ENCODE results near the gene GPX7.

DNA sequence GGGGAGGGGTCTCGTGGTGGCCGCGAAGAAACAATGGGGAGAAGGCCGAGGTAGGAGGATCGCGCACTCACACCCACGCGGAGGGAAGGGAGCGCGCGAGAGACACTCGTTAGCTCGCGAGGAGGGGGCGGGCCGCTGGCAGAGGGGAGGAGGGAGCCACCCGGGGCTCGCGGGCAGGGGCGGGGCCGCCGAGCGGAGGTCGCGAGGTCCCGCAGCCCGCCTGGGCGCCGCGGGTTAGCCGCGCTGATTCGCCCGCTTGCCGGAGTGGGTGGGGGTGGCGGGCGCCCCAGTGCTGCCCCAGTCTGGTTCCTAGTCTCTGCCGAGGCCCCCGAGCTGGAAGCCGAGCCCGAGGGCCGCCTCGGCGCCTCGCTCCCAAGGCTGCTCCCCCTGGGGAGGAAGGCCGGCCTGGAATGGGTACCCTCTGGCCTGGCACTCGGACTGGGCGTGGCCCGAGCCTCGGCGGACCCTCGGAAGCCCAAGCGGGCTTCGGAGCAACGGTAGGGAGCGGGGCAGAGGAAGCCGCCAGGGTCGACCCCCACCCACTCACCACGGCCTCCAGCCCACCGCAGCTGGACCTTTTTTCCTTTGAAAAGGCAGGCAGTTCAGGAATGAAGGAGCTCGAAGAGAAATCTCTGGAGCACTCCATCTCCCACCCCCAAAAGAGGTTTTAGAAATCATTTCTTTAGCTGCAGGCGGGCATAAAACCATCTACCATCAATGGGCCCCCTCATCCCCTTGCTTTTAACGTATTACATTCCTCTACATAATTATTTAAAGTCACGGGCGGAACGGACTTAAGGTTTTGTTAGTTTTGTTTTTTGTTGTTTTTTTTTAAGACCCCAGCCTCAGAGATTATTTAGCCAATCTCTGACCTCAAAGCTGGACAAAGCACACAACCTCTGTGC lies 48.6 kb upstream of the GPX7 start:
- TF ChIP-seq, protein P1, sequence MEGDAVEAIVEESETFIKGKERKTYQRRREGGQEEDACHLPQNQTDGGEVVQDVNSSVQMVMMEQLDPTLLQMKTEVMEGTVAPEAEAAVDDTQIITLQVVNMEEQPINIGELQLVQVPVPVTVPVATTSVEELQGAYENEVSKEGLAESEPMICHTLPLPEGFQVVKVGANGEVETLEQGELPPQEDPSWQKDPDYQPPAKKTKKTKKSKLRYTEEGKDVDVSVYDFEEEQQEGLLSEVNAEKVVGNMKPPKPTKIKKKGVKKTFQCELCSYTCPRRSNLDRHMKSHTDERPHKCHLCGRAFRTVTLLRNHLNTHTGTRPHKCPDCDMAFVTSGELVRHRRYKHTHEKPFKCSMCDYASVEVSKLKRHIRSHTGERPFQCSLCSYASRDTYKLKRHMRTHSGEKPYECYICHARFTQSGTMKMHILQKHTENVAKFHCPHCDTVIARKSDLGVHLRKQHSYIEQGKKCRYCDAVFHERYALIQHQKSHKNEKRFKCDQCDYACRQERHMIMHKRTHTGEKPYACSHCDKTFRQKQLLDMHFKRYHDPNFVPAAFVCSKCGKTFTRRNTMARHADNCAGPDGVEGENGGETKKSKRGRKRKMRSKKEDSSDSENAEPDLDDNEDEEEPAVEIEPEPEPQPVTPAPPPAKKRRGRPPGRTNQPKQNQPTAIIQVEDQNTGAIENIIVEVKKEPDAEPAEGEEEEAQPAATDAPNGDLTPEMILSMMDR (IDR thresholded peaks at IDR 0.05; ENCODE audit: borderline replicate concordance, extremely low read depth, low read length, poor library complexity, severe bottlenecking): no peak
- no peak for TF ChIP-seq EZH2 (IDR thresholded peaks at IDR 0.05; ENCODE audit: borderline replicate concordance, low read depth, low read length, severe bottlenecking)
